Measurements from ENCODE around the gene TRAK2.
"Not testable (repeated sequence)": the region's sequence is repeated elsewhere in the genome, so short reads cannot be mapped to it uniquely, and the experiment has no call there.

TRAK2 gene

DNA sequence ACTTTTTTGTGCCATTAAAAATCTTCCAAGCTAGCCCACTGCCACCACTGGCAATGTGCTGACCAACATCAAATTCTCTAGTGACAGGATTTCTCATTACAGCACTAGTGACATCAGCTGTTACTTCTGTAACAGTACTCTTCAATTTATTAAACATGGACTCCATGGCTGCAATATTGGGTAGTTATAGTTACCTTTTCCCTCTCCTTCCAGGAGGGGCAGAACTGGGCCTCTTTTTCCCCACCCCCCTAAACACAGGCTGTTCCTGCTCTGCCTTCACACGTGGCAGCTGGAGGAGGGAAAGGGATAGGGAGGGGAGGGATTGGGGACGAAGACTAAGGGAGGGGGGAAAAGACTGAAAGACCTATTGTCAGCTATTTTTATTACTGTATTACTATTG is 38.1 kb downstream of the TRAK2 start:
- no peak for FAIRE-seq

DNA sequence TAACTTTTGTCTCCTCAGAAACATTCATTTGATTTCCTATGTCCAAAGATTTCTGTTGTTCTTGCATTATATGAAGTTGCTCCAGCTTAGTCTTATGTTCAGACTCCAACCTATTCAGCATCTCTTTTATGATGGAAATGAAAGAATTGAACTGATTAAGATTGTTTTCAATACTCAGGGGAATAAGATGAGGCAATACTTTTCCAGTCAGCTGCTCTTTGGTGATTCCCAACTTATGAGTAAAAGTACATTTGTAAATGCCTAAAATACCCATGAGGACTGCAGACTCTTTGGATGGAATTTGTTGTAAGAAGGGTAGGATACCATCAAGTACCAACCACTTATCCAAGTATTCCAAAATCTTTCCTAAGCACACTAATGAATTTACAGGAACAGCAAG is 39.8 kb downstream of the TRAK2 start:
- FAIRE-seq = no peak

- FAIRE-seq = no peak
Observed at GRCh38 chr2:201408931-201409330, 42.3 kb downstream of the TRAK2 start.

- FAIRE-seq = no peak
Observed at GRCh38 chr2:201407265-201407664, 44.0 kb downstream of the TRAK2 start.

DNA sequence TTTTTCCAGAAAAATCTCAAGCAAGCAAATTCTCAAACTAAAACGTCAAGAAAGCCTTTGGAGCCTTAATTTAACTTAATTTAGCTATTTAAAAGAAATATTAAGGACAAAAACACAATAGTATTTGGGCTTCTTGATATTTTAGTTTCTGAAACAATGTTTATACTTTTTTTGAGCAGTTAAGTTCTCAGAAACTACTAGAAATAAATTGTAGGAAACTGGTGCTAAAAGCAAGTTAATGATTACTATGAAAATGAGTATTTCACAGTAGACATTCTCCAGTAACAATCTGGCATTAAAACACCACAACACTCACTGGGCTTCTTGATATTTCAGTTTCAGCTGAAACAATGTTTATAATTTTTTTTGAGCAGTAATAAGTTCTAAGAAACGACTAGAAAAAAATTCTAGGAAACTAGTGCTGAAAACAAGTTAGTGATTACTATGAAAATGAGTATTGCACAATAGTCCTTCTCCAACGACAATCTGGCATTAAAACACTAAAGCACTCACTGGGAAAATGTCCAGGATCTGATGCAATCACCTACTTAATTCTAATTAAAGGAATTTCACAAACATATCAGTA is 45.1 kb downstream of the TRAK2 start:
- FAIRE-seq = peak; percentile 96

DNA sequence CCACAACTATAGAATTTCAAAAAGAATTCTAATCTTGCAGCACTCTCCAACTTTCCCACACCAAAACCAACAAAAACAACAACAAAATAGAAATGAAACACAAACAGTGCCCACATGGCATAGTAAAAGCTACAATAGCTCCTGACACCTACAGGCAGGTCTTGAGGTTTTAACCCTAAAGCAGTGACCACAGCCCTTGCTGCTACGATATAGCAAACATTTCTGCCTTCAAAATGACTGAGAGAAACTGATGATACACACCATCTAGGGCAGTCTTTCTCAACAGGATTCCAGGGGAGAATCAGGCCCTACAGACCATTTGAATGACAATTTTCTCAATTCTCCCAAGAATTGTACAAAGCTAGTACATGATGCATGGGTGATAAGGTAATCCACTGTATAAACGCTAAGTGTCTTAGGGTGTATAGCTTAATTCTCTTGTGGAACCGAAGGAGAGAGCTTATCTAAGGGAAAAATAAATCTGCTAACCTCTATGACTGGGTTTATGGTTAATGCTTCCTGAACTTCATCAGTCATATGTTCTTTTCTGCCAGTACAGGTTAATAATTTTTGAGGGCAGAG is 46.5 kb downstream of the TRAK2 start:
- FAIRE-seq = no peak

DNA sequence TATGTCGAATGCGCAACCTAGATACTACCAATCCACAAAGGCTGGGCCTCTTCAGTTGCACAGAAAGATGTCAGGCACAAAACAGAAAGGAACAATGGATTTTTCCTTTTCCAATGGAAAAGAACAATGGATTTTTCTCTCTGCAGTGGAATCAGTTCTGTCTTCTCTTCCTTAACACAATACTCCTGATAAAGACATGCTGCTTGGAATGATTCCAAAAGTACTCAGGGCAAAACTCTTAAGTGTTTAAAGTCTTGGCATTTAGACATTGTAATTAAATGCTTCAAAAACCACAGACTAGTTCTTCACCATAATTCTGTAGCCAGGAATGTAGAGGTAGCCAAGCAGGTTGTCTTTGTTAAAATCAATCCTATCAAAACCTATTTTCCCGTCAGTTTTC is 47.4 kb downstream of the TRAK2 start:
- FAIRE-seq = no peak

DNA sequence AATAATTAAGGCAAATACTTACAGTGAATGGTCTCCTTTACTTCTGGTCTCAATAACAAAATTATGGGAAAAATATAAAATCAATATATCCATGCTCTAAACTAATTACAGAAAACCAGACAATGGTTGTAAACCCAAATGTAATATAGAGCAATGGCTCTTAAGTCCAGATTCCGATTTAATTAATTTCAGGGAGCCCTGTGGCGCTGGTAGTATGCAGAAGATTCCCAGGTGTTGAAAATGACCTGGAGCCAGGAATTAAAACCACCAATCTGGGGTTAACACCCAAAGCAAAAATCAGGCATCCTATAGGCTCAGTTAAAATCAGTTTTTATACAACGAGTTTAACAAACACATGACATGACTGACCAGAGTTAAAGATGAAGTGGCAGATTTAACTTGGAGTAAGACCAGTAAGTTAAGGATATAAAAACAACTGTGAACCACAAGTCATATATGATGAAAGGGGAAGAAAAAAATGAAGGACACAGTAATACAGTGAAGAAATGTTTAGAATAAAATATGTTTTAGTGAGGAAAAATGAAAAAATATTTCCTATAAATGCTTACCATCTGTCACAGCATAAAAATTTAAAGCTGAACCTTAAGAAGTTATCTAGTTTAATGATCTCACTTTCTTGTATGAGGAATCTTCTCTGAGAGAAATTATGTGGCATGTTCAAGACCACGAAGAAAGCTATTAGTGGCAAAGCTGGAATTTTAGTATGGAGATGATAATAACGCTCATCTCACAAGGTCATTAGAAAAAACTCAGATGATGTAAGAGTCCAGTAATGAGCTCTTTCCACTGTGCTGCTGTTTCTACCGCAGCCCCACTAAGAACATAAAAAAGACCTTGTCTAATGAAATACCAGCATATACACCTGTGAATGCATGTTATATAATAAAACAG is 48.4 kb downstream of the TRAK2 start:
- no peak for FAIRE-seq

GRCh38 chr2:201401815-201402214 is 49.4 kb downstream of the TRAK2 start:
- FAIRE-seq = no peak

GRCh38 chr2:201396595-201396994 is 54.7 kb downstream of the TRAK2 start:
- FAIRE-seq = no peak

DNA sequence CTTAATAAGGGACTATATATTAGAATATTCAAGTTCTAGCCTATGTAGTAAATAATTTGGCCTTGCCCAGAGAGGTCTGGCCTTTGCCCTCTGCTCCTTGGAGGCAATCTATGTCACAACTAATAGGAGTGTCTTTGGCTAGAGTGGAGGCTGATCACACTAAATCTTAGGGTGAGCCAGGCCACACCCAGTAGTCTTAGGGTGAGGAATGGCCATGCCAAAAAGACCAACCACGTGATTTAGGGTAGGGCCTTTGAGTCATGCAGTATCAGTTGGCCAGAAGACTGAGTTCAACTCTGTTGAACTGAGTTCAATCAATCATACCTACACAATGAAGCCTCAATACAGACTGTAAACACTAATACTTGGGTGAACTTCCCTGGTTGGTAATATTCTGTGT is 68.1 kb downstream of the TRAK2 start:
- FAIRE-seq = no peak

GRCh38 chr2:201378496-201379397 is 72.5 kb downstream of the TRAK2 start:
- peak; percentile 67 for FAIRE-seq

- no peak for FAIRE-seq
Observed at GRCh38 chr2:201377218-201377617, 74.0 kb downstream of the TRAK2 start.

- no peak for FAIRE-seq
Observed at GRCh38 chr2:201369775-201370174, 81.5 kb downstream of the TRAK2 start.

DNA sequence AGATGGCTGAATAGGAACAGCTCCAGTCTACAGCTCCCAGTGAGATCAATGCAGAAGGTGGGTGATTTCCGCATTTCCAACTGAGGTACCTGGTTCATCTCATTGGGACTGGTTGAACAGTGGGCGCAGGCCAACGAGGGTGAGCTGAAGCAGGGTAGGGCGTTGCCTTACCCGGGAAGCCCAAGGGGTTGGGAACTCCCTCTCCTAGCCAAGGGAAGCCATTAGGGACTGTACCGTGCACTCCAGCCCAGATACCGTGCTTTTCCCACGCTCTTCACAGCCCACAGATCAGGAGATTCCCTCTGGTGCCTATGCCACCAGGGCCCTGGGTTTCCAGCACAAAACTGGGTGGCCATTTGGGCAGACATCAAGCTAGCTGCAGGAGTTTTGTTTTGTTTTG is 81.9 kb downstream of the TRAK2 start:
- not testable (repeated sequence) for FAIRE-seq

GRCh38 chr2:201366146-201366545 is 85.1 kb downstream of the TRAK2 start:
- FAIRE-seq = no peak

GRCh38 chr2:201363857-201364560 is 87.2 kb downstream of the TRAK2 start:
- no peak for FAIRE-seq

GRCh38 chr2:201362396-201362795 is 88.9 kb downstream of the TRAK2 start:
- FAIRE-seq = no peak

DNA sequence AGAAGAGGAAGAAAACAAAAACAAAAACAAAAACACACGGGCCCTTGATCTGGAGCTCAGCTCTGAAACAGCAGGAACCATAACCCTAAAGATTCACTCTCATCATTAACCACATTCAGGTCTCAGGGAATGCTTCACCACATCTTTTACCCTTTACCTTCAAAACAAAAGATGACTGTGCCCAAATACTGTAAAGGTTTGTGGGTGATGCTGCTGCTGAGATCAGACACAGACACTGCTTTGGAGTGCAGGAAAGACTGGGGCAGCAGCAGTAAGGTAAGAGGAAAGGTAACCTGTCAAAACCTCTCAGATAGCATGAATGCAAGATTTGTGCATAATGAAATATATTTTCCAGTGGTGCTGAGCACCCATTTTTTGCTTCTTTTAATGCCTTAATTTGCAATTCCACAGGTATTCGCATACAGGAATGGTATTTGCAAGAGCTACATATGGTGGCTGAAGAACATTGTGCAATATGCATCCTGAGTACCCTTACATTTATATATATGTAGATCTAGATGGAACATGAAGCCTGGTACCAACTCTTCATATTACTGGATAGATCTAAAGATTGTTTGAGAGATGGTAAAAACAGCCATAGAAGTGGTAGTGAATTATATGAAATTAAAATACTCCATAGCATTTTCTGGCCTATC is 90.1 kb downstream of the TRAK2 start:
- no peak for FAIRE-seq

- FAIRE-seq = no peak
Observed at GRCh38 chr2:201360256-201360655, 91.0 kb downstream of the TRAK2 start.

DNA sequence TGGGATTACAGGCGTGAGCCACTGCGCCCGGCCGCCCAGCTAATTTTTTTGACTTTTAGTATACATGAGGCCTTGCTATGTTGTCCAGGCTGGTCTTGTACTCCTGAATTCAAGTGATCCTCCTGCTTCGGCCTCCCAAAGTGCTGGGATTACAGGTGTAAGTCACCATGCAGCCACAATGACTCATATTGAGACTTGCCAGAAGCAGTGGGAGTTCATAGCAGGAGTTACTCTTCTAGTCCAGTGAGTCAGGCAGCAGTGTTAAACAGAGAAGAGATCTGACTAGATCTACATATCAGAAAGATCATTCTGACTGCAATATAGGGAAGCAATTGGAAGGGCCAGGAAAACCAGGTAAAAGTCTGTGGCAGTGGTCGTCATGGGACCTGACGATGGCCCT is 92.6 kb downstream of the TRAK2 start:
- no peak for FAIRE-seq

GRCh38 chr2:201357221-201357620 is 94.0 kb downstream of the TRAK2 start, which contains the start of gene FLACC1:
Gene FLACC1 (minus strand): TSS chr2:201357345. CDS start chr2:201351404, 5,941 bp downstream.
- FAIRE-seq = no peak

Measured in endometrium (tissue), 2 donors.